Type B pancreatic cell (in vitro differentiated cells): Measurements from ENCODE around the gene CPEB4. TPM values are rescaled to one million over a fixed set of nuclear protein-coding genes. Genes with fewer than 3 reads are reported as not detected.
A peak's percentile ranks its signal among the peaks of the same experiment; 100 is the strongest.

Experiments used
- DNase-seq: peaks from one replicate; pipeline ENCODE4 v3.0.0; 2021; ENCODE audit warnings: mixed read lengths; ENCODE audit not compliant: unreplicated experiment; ENCODE audit errors: extremely low spot score
- H3K27ac Mint-ChIP-seq: 2 replicates; pipeline ENCODE4 v1.8.0; 2021; ENCODE audit warnings: mild to moderate bottlenecking, mixed read lengths
- H3K27me3 Mint-ChIP-seq: 2 replicates; pipeline ENCODE4 v1.8.0; 2021; ENCODE audit warnings: mixed read lengths
- H3K36me3 Mint-ChIP-seq: 2 replicates; pipeline ENCODE4 v1.8.0; 2021; ENCODE audit warnings: mixed read lengths
- H3K4me1 Mint-ChIP-seq: one replicate; pipeline ENCODE4 v1.8.0; 2021; ENCODE audit warnings: mixed read lengths; ENCODE audit not compliant: unreplicated experiment
- H3K4me3 Mint-ChIP-seq: 2 replicates; pipeline ENCODE4 v1.8.0; 2021; ENCODE audit warnings: mild to moderate bottlenecking, mixed read lengths
- H3K9me3 Mint-ChIP-seq: 2 replicates; pipeline ENCODE4 v1.8.0; 2021; ENCODE audit warnings: mixed read lengths
- CTCF ChIP-seq: fragments of 200-600 bp; sonication (generic); conservative IDR thresholded peaks from 2 replicates; pipeline ENCODE4 v1.5.0; 2021; ENCODE audit warnings: antibody characterized with exemption, mild to moderate bottlenecking
- total RNA-seq: library from RNA; stranded (reverse); gene quantifications from 2 replicates; pipeline ENCODE4 v1.2.1, GENCODE V29; 2021; ENCODE audit warnings: low replicate concordance

The CPEB4 gene
- total RNA-seq, 1 donor from 2014 or later, result 53.2 TPM

DNA sequence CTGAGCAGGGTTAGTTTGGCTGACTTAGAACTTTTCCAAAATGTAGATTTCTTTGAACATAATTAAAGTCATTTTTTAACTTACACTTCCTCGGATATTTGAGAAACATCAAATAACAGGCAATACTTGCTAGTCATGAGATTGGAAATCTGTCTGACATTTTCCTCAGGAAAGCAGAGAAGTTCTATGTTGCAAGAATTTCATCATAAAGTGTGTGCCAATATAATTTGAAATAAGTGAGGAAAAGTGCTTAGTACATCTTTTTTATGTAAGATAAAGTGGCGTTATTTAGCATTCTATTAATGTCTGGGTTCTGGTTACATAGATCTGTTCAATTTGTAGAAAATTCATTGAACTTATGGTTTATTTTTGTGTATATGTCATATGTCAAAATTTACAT lies 52.1 kb downstream of the CPEB4 start:
- Mint-ChIP-seq H3K36me3 (no peaks in the 10 kb centered on the region), H3K27ac (no peak overlapping the region), H3K4me1 (peaks cover 21% of the 10 kb centered on the region), H3K9me3 (no peaks in the 10 kb centered on the region), H3K27me3 (no peaks in the 10 kb centered on the region), H3K4me3 (no peak overlapping the region)
- no peak for DNase-seq
- no peak for TF ChIP-seq CTCF

DNA sequence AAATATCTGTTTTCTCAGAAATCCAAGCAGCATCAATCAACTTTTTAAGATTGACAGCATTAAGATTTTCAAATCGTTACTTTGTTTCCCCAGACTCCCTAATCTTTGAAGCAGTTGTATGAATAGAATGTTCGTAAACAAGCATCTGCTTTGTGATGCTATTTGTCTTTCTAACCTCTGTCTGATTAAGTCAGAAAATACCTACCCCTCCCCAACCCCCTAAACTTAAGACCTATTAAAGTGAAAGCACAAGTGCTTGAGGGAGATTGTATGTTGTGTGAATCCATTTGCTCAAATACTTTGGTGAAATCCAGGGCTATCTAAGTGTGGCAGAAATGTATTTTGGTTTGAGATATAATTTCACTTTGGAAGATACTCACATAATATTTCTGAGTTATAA lies 53.0 kb downstream of the CPEB4 start:
- no peak overlapping the region for H3K4me3 Mint-ChIP-seq
- peaks cover 21% of the 10 kb centered on the region for H3K4me1 Mint-ChIP-seq
- H3K27ac Mint-ChIP-seq, result no peak overlapping the region
- peaks cover 3% of the 10 kb centered on the region for H3K36me3 Mint-ChIP-seq
- no peak for TF ChIP-seq CTCF
- no peaks in the 10 kb centered on the region for H3K9me3 Mint-ChIP-seq
- H3K27me3 Mint-ChIP-seq, result no peaks in the 10 kb centered on the region
- no peak for DNase-seq

DNA sequence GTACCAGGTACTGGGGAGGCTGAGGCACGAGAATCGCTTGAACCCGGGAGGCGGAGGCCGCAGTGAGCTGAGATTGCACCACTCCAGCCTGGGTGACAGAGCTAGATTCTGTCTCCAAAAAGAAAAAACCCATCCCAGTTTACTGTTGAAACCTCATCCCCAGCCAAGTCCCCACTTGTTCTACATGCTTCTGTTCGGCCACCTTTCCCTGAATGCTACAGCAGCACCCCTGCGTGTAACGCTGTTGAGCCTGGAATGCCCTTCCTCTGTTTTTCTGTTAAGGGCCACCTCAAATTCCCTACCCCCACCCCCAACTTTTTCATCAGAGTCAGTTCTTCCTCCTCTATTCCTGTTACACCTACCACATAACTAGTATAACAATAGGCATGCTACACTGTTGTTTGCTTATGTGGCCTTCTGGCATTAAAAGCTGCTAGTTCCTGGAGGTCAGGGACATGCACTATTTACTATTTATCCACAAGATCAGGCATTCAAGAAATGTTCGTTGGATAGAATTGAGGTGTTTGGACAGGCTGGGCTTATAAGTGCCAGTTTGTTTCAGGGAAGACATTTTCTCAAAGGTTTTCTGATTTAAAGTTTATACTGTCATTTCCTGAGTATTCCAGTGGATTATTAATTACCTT lies 53.7 kb downstream of the CPEB4 start:
- no peak for TF ChIP-seq CTCF
- DNase-seq, result no peak
- H3K4me1 Mint-ChIP-seq, result peaks cover 21% of the 10 kb centered on the region
- peaks cover 7% of the 10 kb centered on the region for H3K36me3 Mint-ChIP-seq
- H3K27ac Mint-ChIP-seq, result peak overlapping the region; percentile 69
- H3K27me3 Mint-ChIP-seq, result no peaks in the 10 kb centered on the region
- H3K4me3 Mint-ChIP-seq, result no peak overlapping the region
- H3K9me3 Mint-ChIP-seq, result no peaks in the 10 kb centered on the region

- no peaks in the 10 kb centered on the region for H3K27me3 Mint-ChIP-seq
- H3K4me1 Mint-ChIP-seq, result peaks cover 21% of the 10 kb centered on the region
- no peak overlapping the region for H3K27ac Mint-ChIP-seq
These were observed 56.4 kb downstream of the CPEB4 start for GRCh38 chr5:173944511-173944910.

DNA sequence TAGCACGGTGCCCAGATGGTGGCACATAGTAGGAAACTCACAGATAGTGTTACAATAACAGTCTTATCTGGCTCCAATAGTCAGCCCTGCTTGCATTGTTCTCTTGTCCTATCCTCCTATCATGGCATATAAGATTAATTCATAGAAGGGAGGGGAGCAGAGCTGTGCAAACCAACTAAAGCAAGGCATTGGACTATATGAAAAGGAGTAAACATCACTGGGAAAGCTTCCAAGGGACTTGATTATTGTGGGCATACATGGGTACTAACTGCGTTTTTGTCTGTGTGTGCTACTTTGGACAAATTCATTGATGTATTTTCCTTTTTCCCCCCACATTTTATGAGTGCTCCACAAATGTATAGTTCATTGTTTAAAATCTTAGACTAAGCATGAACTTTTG lies 57.0 kb downstream of the CPEB4 start:
- no peak for TF ChIP-seq CTCF

More at GRCh38 chr5:173944511-173944910, 56.4 kb downstream of the CPEB4 start:
- H3K4me3 Mint-ChIP-seq, result peak overlapping the region; percentile 6
- H3K36me3 Mint-ChIP-seq, result peaks cover 26% of the 10 kb centered on the region
- no peak for TF ChIP-seq CTCF
- no peaks in the 10 kb centered on the region for H3K9me3 Mint-ChIP-seq
- DNase-seq, result no peak

More for the DNA sequence above, 57.0 kb downstream of the CPEB4 start:
- Mint-ChIP-seq H3K27ac (no peak overlapping the region), H3K36me3 (peaks cover 31% of the 10 kb centered on the region), H3K4me3 (no peak overlapping the region), H3K27me3 (no peaks in the 10 kb centered on the region), H3K9me3 (no peaks in the 10 kb centered on the region), H3K4me1 (peaks cover 21% of the 10 kb centered on the region)
- DNase-seq, result no peak
